HG03460 (cell line): ENCODE measurements around the gene UNG.
A peak's percentile ranks its signal among the peaks of the same experiment; 100 is the strongest.
"Not testable (repeated sequence)": the region's sequence is repeated elsewhere in the genome, so short reads cannot be mapped to it uniquely, and the experiment has no call there.

Experiments used
- ATAC-seq: cut with Tn5 transposase; IDR thresholded peaks from one replicate; pipeline ENCODE4 v1.9.1; 2021; ENCODE audit not compliant: unreplicated experiment

Gene UNG

DNA sequence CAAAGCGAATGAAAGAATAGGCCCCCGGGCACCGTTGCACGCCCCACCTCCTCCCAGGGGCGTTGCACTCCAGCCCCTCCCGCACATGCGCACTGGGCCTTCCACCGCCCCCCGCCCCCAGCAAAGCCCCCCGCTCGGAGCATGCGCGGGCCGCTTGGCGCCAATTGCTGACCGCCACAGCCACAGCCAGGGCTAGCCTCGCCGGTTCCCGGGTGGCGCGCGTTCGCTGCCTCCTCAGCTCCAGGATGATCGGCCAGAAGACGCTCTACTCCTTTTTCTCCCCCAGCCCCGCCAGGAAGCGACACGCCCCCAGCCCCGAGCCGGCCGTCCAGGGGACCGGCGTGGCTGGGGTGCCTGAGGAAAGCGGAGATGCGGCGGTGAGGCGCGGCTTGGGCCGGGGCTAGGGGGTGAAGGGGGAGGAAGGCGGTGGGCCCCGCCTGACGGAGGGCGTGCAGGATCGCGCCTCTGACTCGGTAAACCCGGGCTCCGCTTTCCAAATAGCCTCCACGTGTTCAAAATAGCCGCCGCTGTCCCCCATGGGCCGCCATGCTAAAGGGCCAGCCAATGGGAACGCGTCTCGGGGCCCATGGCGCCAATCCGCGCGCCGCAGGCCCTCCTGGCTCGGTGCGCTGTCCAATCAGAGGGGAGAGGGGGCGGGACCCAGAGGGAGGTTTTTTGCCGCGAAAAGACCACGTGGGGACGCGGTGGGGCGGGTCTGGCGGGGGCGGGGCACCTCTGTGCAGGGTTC lies at the start of gene UNG:
Gene UNG, plus strand, starts transcription at position 163 of the 748 bp plus-strand sequence. Its CDS starts 83 bp downstream, at position 246.
- ATAC-seq = peak; percentile 93

DNA sequence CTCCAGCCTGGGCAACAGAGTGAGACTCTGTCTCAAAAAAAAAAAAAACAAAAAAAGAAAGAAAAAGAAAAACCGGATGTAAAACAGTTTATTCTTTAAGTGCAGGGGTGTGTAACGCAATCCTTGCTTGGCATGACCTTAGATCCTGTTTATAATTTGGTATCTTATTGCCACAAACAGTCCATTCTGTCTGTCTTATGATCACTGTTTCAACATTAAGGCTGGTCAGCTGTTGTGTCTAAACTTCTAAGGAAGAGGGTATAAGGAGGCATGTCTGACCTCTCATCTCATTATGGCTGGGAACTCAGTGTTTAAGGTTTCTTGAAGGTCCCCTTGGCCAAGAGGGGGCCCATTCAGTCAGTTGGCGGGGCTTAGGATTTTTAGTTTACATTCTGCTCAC lies 48.7 kb upstream of the UNG start:
- not testable (repeated sequence) for ATAC-seq

GRCh38 chr12:109049794-109050193 lies 47.6 kb upstream of the UNG start:
- not testable (repeated sequence) for ATAC-seq

DNA sequence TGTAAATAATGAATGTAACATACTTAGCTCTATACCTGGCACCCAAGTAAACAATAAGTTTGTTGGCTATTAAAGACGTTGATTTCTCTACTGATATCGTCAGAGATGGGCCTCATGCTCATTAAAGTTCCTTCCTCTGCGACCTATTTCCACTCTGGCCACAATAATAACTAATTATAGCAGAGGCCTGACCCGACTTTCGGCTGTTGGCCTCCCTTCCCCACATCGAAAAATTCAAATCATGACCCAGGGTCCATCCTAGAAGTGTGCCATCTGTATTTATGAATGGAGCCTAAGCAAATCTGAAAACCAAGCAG lies 45.3 kb upstream of the UNG start:
- ATAC-seq = no peak

DNA sequence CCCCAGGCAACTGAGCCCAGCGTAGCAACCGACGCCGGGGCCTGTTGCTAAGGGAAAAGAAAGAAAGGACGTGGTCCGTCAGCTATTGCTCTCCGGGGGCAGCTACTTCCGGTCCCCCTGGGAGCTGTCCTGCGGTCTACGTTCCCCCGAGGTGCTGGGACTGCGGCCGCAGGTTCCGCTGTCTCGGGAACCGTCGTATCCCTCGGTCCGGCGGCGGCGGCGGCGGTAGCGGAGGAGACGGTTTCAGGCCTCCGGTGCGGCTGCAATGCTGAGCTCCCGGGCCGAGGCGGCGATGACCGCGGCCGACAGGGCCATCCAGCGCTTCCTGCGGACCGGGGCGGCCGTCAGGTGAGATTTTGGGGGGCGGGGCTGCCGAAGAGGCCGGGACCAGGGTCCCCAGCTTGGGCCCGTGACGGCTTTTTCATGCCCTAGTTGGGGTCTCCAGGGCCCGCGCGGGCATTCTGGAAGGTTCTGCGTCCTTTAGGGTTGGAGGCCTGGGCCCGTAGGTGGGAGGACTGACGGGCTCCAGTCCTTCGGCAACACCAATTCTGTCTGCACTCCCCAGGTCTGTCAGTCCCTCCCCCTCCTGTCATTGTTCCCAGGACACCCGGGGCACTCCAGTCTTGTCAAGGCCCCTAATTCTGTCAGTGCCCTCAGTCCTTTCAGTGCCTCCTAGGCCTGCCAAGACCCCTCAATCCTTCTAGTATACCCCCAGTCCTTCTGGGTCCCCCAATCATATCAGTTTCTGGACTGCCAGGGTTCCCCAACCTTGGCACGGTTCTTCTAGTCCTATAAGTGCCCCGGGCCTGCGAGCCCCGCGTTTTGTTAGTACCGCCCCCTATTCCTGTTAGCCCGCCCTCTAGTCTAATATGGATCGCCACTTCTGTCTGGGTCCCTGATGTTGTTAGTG lies 44.7 kb upstream of the UNG start, which contains the start of gene USP30:
Gene USP30, plus strand, starts transcription at position 163 of the 910 bp plus-strand sequence. Its CDS starts 103 bp downstream, at position 266.
- ATAC-seq = peak; percentile 70

- ATAC-seq = peak; percentile 48
Observed at GRCh38 chr12:109053382-109054123, 43.8 kb upstream of the UNG start.

DNA sequence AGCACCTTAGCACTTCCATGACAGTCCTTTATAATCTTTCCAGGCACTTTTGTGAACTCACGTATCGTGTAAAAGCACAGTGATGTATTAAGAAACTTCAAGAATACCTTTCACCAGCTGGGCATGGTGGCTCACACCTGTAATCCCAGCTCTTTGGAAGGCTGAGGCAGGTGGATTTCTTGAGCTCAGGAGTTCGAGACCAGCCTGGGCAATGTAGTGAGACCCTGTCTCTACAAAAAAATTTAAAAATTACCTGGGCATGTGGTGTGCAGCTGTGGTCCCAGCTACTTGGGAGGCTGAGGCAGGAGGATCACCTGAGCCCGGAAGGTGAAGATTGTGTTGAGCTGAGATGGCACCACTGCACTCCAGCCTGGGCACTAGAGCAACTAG lies 43.3 kb upstream of the UNG start:
- not testable (repeated sequence) for ATAC-seq

DNA sequence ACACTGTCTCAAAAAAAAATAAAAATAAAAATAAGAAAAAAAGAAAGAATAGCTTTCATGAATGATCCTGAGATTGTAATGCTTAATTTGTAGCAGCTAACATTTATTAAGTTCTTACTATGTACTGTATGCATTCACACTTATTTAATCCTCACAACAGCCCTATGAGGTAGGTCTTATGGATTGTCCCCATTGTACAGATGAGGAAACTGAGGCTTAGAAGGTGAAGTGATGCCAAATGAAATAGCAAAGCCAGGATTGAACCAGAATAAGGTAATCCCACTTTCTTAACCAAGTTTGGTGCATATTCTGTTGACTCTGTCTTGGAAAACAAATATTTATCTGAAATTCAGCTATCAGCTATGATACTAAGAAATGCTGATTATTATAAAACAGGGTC lies 42.9 kb upstream of the UNG start:
- no peak for ATAC-seq

DNA sequence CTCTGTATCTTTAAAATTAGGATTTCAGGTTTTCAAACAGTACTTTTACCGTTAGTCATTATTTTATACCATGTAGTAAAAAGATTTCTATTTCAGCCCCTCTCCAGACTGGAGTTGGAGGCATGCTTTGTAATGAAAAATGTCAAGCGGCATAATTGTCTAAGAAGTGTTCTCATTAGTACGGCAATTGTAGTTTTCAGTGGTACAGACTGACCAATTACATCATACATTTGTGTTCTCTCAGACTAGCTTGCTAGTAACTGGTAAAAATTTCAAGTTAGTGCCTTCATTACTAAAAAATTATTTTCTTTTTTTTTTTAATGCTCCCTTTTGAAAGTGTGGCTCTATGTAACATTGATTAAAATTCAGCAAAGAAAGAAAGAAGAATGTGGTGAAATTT lies 40.5 kb upstream of the UNG start:
- ATAC-seq = no peak

GRCh38 chr12:109057376-109057775 lies 40.0 kb upstream of the UNG start:
- no peak for ATAC-seq

DNA sequence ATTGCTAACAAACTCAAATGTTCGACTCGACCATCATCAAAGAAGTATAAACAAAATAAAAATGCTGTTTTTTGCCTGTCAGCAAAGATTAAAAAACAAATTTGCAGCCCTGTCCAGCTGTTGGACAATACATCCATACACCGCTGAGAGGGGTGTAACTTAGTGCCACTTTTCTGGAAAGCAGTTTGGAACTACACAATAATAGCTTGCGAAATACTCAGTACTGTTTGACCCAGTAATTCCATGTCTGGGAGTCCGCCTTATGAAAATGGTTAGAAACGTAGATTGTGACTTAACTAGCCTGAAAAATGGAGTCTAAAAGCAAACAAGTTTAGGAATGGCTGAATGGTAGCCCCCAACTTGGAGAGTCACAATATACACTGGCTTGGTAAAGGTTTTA lies 38.6 kb upstream of the UNG start:
- ATAC-seq = no peak

- no peak for ATAC-seq
Observed at GRCh38 chr12:109064143-109064542, 33.3 kb upstream of the UNG start.

DNA sequence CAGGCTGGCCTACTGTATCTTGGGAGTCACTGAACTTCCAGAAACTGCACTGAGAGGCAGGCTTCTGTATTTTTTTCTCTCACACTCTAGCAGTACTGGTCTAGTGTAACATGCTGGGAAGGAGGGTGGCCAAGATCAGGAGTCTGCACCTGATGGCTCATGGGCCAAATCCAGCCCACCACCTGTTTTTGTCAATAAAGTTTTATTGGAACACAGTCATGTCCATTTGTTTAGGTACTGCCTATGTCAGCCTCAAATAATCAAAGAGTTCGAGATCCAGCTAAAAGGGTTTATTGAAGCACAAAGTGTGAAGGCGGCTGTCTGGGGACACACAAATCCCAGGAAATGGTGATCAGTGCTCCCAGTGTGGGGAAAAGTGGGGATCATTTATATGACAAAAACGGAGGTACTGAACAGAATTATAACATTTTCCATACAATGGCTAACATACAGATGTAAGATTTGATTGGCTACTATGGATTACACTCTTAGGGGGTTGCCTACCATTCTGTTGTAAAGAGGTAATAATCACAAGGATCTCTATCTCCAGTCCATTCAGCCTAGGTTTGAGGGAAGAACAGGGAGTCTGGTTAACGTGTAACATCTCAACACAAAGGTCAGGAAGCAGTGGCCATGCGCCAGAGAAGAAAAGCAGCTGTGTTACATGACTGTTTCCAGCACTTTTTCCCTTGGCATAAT lies 32.1 kb upstream of the UNG start:
- no peak for ATAC-seq

DNA sequence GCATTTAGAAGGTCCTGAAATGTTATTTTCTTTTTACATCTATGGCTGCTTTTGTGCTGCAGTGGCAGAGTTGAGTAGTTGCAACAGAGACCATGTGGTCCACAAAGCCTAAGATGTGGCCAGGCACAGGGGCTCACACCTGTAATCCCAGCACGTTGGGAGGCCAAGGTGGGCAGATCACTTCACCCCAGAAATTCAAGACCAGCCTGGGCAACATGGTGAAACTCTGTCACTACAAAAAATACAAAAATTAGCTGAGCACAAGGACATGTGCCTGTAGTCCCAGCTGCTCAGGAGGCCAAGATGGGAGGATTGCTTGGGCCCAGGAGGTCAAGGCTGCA lies 31.6 kb upstream of the UNG start:
- no peak for ATAC-seq

DNA sequence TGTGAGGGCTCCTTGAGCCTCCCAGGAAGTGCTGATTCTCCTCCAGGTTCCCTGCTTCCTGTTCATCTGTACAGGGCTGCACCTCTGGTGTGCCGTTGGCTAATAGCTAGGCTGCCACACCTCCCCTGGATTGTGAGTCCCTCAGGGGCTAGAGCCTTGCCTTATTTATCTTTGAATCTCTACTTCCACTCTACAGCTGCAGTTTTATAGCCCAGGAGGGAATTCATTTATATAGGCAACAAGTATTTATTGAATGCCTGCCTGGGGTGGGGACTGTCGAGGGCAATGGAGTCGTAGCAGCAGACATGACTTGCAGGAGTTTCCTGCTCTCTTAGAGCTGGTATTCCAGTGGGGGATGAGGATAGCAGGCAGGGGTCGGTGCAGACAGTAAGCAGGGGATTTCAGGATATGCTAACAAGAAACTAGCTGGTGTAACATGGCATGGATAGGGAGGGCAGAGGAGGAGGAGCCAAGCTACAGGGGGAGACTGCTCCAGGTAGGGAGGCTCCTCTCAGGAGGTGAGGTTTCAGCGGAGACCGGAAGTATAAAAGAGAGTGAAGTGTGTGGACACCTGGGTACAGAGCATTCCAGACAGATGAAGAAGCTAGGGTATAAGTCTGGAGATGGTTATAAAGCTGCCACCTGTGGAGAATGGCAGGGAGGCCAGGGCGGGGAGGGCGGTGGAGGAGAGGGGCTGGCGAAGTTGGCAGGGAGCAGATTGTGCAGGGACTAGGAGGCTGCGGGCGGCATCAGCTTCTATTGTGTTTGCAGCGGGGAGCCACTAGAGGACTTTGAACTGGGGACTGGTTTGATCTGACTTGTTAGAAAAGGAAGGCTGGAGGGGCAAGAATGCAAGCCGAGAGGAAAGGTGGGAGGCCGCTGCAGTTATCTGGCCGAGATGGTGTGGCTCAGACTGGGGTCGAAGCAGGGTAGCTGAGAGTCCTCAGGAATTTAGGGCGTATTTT lies 27.8 kb upstream of the UNG start:
- ATAC-seq = no peak

- ATAC-seq = no peak
Observed at GRCh38 chr12:109074866-109075265, 22.5 kb upstream of the UNG start.

- no peak for ATAC-seq
Observed at GRCh38 chr12:109082751-109083150, 14.6 kb upstream of the UNG start.

DNA sequence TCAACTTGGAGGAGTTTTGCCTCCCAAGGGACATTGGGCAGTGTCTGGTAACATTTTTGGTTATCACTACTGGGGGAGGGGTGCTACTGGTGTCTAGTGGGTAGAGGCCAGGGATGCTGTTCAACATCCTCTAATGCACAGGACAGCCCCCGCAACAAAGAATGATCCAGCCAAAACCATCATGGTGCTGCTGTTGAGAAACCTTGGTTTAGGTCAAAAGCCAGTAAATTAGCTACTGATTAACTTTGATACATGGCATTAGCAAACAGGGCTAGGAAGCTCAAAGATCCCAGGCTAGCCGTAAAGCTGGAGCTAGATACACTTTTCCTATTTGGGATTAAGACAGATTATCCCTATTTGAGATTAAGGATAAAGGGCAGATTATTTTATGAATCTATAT lies 13.0 kb upstream of the UNG start:
- ATAC-seq = no peak

GRCh38 chr12:109085590-109085989 lies 11.8 kb upstream of the UNG start:
- no peak for ATAC-seq

- no peak for ATAC-seq
Observed at GRCh38 chr12:109087250-109087649, 10.1 kb upstream of the UNG start.
